Smooth muscle cell (in vitro differentiated cells): Measurements from ENCODE around the gene TAF1B. TPM values are rescaled to one million over a fixed set of nuclear protein-coding genes. Genes with fewer than 3 reads are reported as not detected.

Experiments
- DNase-seq: peaks from one replicate; lab custom pipeline; 2025; ENCODE audit not compliant: unreplicated experiment; lab: John Stamatoyannopoulos, UW
- H2AFZ ChIP-seq: fragments of 200-600 bp; sonication (generic); 2 replicates; pipeline ENCODE4 v1.6.0; 2016; ENCODE audit warnings: antibody characterized with exemption, low read depth, mild to moderate bottlenecking
- H3F3A ChIP-seq: fragments of 200-600 bp; sonication (generic); 2 replicates; pipeline ENCODE4 v1.6.0; 2017; ENCODE audit warnings: antibody characterized with exemption, low read depth
- H3K27ac ChIP-seq: fragments of 200-600 bp; sonication (generic); 2 replicates; pipeline ENCODE4 v1.5.1; 2016; ENCODE audit warnings: low read depth, mild to moderate bottlenecking
- H3K27me3 ChIP-seq: fragments of 200-600 bp; sonication (generic); 2 replicates; pipeline ENCODE4 v1.6.1; 2016; ENCODE audit warnings: low read depth, mild to moderate bottlenecking
- H3K36me3 ChIP-seq: fragments of 200-600 bp; sonication (generic); 2 replicates; pipeline ENCODE4 v1.5.1; 2016; ENCODE audit warnings: low read depth
- H3K4me1 ChIP-seq: fragments of 200-600 bp; sonication (generic); 2 replicates; pipeline ENCODE4 v1.5.1; 2016; ENCODE audit warnings: low read depth
- H3K4me2 ChIP-seq: fragments of 200-600 bp; sonication (generic); 2 replicates; pipeline ENCODE4 v1.6.0; 2016; ENCODE audit warnings: mild to moderate bottlenecking
- H3K4me3 ChIP-seq: fragments of 200-600 bp; sonication (generic); 2 replicates; pipeline ENCODE4 v1.5.1; 2016; ENCODE audit warnings: mild to moderate bottlenecking
- H3K79me2 ChIP-seq: fragments of 200-600 bp; sonication (generic); 2 replicates; pipeline ENCODE4 v1.6.0; 2016; ENCODE audit warnings: low read depth, mild to moderate bottlenecking
- H3K9ac ChIP-seq: fragments of 200-600 bp; sonication (generic); 2 replicates; pipeline ENCODE4 v1.6.0; 2016; ENCODE audit warnings: low read depth
- H3K9me3 ChIP-seq: fragments of 200-600 bp; sonication (generic); replicated peaks from 2 replicates; pipeline ENCODE4 v1.5.1; 2016; ENCODE audit warnings: low read depth
- H4K20me1 ChIP-seq: fragments of 200-600 bp; sonication (generic); 2 replicates; pipeline ENCODE4 v1.6.0; 2016; ENCODE audit warnings: low read depth
- CTCF ChIP-seq: fragments of 200-600 bp; sonication (generic); IDR thresholded peaks from 2 replicates; pipeline ENCODE4 v1.5.1; 2017; ENCODE audit warnings: borderline replicate concordance, mild to moderate bottlenecking, antibody characterized with exemption; ENCODE audit not compliant: insufficient read depth, poor library complexity, severe bottlenecking
- WGBS: methylation state at CpG from one replicate; pipeline ENCODE4 v1.1.7; 2016; ENCODE audit warnings: low lambda C conversion rate; 5-methylcytosine and 5-hydroxymethylcytosine counted together
- polyA plus RNA-seq: library from polyadenylated mRNA; unstranded; fragments of >200 nt; fragmentation: Nextera tagmentation; extraction: Ambion mirVana; gene quantifications from 2 replicates; pipeline ENCODE4 v1.2.1, GENCODE V29; 2016
- total RNA-seq: library from RNA; depleted of rRNA; stranded (reverse); fragments of >200 nt; gene quantifications from 2 replicates; pipeline ENCODE4 v1.2.3, GENCODE V29; 2014

The TAF1B gene
- total and polyA plus RNA-seq, 2 experiments from 2014 or later = 4.5 to 11.2 TPM

GRCh38 chr2:9800975-9801726 is 42.1 kb upstream of the TAF1B start:
- H3F3A ChIP-seq = peaks cover 14% of the 10 kb centered on the region
- H3K9ac ChIP-seq = peak overlapping the region; percentile 59
- no peak overlapping the region for H3K4me3 ChIP-seq
- H3K27ac ChIP-seq = peak overlapping the region; percentile 96
- no peaks in the 10 kb centered on the region for H4K20me1 ChIP-seq
- DNase-seq = no peak
- H3K79me2 ChIP-seq = no peaks in the 10 kb centered on the region
- no peaks in the 10 kb centered on the region for H3K9me3 ChIP-seq
- no peak overlapping the region for H2AFZ ChIP-seq
- no peaks in the 10 kb centered on the region for H3K27me3 ChIP-seq
- TF ChIP-seq CTCF = no peak
- WGBS = 37% methylated on average over 25 of the region's 25 CpGs
- peak overlapping the region; percentile 30 for H3K4me2 ChIP-seq
- peaks cover 16% of the 10 kb centered on the region for H3K4me1 ChIP-seq
- H3K36me3 ChIP-seq = no peaks in the 10 kb centered on the region

GRCh38 chr2:9802576-9802993 is 40.7 kb upstream of the TAF1B start:
- H3K27me3 ChIP-seq = no peaks in the 10 kb centered on the region
- no peaks in the 10 kb centered on the region for H3K9me3 ChIP-seq
- no peaks in the 10 kb centered on the region for H4K20me1 ChIP-seq
- peaks cover 14% of the 10 kb centered on the region for H3F3A ChIP-seq
- WGBS = 81% methylated on average over 8 of the region's 8 CpGs
- H3K79me2 ChIP-seq = no peaks in the 10 kb centered on the region
- H3K9ac ChIP-seq = no peak overlapping the region
- H3K4me1 ChIP-seq = peaks cover 16% of the 10 kb centered on the region
- peak overlapping the region; percentile 66 for H3K4me2 ChIP-seq
- H3K36me3 ChIP-seq = no peaks in the 10 kb centered on the region
- no peak overlapping the region for H3K4me3 ChIP-seq
- no peak for TF ChIP-seq CTCF
- H2AFZ ChIP-seq = no peak overlapping the region
- no peak for DNase-seq
- peak overlapping the region; percentile 96 for H3K27ac ChIP-seq

- Histone ChIP-seq H3K9ac (no peak overlapping the region), H3K36me3 (no peaks in the 10 kb centered on the region), H3K4me2 (peak overlapping the region; percentile 66), H4K20me1 (no peaks in the 10 kb centered on the region), H3F3A (peaks cover 14% of the 10 kb centered on the region), H3K4me3 (no peak overlapping the region), H3K79me2 (no peaks in the 10 kb centered on the region), H3K27ac (peak overlapping the region; percentile 96), H3K9me3 (no peaks in the 10 kb centered on the region), H2AFZ (no peak overlapping the region), H3K4me1 (peaks cover 16% of the 10 kb centered on the region), H3K27me3 (no peaks in the 10 kb centered on the region)
- TF ChIP-seq CTCF = no peak
- no peak for DNase-seq
- 72% methylated on average over 17 of the region's 17 CpGs for WGBS
These were observed 40.1 kb upstream of the TAF1B start for GRCh38 chr2:9803023-9803805.
